ELR (cell line): Measurements from ENCODE around the gene PLPP4.

ENCODE experiments used
- DNase-seq: peaks from one replicate; pipeline ENCODE4 v3.0.0-alpha.2; 2015; ENCODE audit warnings: low read depth

Gene PLPP4

DNA sequence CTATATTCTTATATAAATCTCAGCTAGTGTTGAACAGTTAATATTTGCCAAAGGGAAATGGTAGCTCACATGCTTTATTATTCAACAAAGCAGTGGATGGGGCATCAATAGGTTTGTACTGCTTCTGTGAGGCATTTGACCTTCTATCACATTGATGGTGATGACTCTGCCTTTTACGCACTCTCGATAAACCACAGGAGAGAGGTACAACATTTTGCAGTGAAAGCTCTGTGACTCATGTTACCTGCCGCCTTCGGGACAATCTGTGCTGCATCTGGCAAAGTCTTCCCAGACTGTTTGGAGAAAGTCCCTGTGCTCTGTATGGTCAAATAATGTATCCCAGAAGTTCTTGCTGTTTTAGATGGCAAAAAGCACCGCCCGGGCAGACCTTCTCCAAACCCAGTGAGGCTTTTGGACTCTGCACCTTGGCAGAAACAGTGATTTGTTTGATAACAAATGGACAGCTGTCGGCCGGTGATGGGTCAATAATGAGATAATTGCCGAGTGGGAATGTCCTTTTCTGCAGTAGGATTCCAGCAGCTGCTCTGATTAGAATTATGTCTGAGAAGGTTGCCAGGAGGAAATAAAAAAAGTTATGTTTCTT is 61.0 kb downstream of the PLPP4 start:
- DNase-seq, result no peak

DNA sequence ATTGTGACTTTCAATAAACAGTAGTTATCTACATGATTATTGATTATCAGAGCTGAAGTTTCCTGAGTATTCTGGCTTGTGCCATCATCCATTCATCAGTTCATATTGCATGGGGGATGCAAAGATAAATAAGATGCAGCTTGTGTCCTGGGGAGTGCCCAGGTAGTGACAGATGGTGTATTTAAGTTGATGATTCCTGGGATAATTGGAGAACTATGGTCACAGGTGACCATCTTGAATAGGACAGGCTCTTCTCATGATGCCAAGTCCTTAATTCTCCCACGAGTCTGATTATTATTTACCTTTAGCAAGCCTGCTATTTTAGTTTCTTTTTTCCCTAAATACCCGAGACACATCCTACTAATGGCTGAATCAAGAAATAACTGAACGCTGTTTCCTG is 64.9 kb downstream of the PLPP4 start:
- no peak for DNase-seq

DNA sequence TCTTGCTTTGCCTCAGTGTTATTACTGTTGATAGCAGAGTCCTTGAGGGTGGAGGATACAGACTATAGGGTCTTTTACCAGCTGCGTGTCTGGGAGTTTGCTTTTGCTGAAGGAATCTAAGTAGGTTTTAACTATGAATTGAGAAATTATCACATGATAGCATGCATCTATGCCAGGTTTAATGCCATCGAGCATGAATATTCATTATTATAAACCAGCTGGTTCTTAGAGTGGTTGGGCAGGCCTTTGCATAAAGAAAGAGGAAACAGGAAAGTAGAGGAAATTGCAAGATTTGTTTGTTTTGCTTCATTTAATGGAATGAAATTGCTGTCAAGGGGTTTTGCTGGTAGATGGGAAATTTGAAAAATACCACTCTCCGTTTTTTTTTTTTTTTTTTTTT is 70.7 kb downstream of the PLPP4 start:
- no peak for DNase-seq

- no peak for DNase-seq
Observed at GRCh38 chr10:120530699-120531098, 73.7 kb downstream of the PLPP4 start.

DNA sequence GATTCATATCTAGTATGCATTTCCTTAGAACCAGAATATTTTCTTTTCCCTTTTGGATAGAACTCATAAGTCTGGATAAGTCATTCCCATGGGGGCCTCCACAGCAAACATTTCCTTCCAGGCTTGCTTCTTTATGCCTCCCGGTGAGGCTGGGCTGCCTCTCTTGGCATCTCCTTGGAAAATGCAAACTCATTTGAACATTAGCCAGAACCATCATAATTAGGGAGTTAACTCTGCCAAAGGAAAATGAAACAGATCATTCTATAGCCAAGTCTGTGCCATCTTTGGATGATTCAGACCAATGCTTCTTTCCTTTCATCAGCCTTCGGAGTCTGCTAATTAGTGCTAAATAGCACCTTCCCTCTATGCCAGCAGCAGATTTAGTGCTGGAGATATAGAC is 81.1 kb downstream of the PLPP4 start:
- DNase-seq, result no peak

GRCh38 chr10:120539076-120539475 is 82.0 kb downstream of the PLPP4 start:
- no peak for DNase-seq

DNA sequence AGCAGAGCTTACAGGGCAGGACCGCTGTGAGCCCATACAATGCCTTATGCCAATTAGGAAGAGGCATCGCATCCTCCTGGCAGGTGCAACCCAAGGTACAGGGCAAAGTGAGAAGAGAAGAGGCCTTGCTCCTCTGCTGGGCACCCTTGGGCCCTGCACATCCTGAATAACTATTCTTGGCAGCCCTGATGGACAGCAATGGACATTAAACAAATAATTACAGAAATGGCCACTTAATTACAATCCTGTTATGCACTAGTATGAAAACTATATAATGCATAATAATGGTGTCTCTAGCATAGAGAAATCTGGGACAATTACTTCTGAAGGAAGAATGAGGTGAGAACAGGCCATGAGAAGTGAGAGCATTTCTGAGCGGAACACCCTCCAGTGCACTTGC is 83.5 kb downstream of the PLPP4 start:
- DNase-seq, result no peak

DNA sequence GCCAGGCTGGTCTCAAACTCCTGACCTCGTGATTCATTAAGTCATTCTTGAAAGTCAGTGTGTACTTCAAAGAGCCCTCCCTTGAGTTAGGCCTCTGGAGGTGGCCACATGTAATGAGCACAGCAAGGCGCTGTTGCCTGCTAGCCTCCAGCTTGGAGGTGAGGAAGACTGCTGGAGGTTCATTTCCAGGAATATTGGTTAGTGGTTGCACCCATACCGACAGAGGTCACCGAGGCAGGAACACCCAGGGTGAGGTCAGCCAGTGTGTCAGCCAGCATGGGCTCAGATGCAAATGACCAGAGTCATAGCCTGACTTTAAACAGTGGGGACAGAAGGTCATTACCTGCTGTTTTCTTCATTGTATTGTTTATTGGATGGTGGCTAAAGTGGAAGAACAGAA is 85.0 kb downstream of the PLPP4 start:
- no peak for DNase-seq

- no peak for DNase-seq
Observed at GRCh38 chr10:120542591-120542990, 85.6 kb downstream of the PLPP4 start.

- DNase-seq, result no peak
Observed at GRCh38 chr10:120543291-120543690, 86.3 kb downstream of the PLPP4 start.

GRCh38 chr10:120548210-120548609 is 91.2 kb downstream of the PLPP4 start:
- DNase-seq, result no peak

DNA sequence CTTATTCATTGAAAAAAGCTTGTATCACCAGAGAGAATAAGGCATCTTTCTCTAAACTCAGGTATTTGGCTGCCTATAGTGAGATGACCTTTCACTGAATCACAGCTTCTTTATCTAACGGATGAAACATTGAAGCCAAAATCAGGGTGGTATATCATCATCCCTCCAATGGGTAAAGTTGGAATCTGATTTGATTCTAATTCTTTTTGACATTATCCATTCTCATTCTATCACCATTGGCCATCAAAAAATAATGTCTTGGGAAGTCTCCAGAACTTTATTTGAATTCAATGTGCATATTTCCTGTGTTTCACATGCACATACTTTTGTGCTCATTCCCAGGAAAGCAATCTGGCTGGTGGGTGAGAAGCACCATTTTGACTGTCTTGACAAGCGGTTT is 95.2 kb downstream of the PLPP4 start:
- DNase-seq, result no peak

DNA sequence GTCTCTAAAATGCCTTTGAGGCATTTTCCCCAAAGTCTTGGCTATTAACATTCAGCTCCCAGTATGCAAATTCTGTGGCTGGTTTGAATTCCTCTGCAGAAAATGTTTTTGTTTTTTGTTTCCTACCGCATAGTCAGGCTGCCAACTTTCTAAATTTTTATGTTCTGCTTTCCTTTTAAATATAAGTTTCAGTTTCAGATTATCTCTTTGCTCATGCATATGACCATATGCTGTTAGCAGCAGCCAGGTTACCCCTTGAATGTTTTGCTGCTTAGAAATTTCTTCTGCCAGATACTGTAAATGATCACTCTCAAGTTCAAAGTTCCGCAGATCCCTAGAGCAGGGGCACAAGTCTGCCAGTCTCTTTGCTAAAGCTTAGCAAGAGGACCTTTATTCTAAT is 96.9 kb downstream of the PLPP4 start:
- DNase-seq, result no peak

DNA sequence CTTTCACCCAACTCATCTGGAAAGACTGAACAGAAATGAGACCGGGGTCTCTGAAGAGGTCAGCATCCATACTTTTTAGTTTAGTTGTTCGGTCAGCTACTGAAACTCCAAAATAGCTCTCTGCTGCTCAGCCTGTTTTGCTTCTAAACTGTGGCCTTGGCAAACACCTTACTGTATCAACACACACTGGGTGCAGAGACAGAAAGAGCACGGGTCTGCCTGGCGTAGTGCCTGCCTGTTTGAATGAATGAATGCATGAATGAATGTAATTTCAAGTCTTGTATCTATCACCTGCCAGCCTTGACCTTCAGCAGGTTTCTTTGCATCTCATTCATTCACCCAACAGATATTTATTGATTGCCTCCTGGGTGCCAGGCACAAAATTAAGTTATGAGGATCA is 98.4 kb downstream of the PLPP4 start:
- no peak for DNase-seq

- no peak for DNase-seq
Observed at GRCh38 chr10:120555842-120556532, 99.0 kb downstream of the PLPP4 start.

GRCh38 chr10:120557311-120557710 is 100.3 kb downstream of the PLPP4 start:
- no peak for DNase-seq

DNA sequence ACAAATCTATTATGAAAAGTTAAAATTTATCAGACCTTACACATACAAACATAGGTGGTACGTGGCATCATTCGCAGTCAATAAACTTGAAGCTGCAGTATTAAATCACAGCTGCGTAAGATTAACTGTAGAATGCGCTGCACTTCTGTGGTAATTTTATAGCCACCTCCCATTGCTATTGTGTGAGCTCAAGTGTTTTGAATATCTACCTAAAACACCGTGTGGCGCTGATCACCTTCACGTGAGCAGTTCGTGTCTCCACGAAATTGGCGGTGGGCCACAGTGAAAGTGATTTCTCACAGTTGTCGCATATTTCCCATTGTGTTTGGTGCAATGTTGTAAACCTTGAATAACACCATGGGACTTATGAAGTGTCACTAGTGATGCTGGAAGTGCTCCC is 102.8 kb downstream of the PLPP4 start:
- no peak for DNase-seq

- DNase-seq, result no peak
Observed at GRCh38 chr10:120562956-120563355, 105.9 kb downstream of the PLPP4 start.

DNA sequence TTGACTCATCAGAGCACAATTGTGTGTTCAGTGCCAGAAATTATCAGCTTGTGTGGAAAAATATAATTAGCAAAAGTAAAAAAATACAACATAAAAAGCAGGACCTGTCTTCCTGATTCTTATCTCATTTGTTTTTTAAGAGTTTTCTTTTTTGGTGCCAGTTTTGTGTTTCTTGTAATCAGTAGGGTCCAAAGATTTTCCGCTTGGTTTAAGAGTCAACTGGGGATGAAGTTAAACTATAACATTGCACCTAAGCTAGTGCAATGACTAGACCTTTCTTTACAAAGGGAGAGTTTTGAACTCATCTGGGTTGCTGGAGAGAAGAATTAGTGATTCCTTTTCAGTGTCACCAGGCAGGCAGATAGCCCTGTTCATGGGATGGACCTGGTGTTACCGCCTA is 113.4 kb downstream of the PLPP4 start:
- no peak for DNase-seq

DNA sequence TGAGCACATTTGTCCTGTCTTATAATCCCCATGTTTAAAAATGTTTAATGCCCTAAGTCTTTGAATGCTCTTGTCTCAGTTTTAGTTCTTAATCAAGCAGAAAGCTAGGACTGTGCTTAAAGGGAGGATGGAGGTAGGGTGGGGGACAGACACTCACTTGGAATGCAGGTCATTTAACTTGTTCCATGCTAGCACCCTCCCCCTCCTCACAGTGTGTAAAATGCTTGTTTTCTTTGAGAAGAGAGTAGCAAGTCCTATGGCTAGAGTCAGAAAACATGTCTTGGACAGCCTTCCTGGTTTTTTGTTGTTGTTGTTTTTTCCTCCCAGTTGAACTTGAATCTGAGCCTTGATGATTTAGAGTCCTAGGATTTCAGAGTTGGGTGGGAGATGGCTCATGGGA is 114.2 kb downstream of the PLPP4 start:
- DNase-seq, result no peak

DNA sequence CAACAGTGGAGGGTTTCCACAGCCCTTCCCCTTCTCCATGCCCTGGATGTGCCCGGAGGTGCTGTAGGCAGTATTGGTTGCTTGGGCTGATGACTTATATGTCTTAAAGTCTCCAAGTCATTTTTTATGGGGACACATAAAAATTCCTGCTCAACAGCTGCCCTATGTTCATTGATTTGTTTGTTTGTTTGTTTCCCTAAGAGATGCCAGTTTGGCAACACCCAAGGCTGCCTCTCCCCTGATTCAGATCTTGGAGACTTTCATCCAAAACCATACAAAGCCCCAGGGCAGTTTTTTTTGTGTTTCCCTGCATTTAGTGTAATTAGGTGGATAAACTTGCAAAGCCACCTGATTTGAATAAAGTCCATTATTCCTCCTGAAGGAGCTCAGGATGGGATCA is 115.3 kb downstream of the PLPP4 start:
- no peak for DNase-seq

DNA sequence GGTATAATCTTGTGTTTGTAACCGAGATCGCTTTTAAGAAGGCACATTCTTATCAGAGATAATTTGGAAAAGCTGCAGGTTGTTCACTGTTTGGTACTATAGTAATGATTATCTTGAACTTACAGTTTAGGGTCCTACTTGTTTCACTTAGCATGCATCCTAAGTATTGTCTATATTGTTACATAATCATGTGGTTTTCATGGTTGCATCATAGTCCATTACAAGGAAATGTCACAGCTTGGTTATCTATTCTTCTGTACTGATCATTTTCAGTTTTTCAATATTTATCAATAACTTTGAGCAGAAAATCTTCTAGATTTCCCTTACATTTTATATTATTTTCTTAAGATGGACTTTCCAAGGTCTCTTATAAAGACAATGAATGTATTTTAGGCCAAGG is 116.3 kb downstream of the PLPP4 start:
- DNase-seq, result no peak

DNA sequence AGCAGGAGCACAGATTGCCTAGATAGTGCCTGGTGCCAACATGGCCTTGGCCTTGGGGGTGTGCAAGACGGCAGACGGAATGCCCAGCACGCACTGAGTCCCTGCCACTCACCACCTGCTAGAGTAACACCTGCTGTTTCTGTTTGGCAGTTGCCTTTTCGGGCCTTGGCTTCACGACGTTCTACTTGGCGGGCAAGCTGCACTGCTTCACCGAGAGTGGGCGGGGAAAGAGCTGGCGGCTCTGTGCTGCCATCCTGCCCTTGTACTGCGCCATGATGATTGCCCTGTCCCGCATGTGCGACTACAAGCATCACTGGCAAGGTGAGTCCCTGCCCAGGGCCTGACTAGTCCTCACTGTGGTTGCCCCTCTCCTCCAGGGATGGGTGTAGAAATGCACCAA is 118.0 kb downstream of the PLPP4 start:
- DNase-seq, result no peak

DNA sequence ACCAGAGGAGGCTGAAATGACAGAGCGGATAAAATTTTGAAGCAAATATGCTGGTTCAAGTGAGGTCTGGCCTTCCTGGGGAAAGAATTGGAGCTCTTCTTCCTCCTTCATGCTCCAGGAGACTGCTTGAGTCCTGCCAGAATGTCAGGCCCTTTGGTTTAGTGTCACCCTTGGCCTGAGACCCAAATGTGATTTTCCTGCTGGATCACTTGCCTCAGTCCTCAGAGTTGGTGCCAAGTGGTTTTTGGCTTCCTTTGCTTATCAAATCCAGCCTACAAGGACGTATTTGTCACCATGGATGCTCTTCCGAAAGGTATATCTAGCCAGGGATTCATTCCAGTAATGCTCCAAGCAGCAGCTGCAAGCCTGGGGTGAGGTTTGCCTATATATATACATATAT is 118.4 kb downstream of the PLPP4 start:
- DNase-seq, result no peak
